Mucosa of rectum (tissue), 2 donors: Measurements from ENCODE around the gene OTOGL.
"Not testable (repeated sequence)": the region's sequence is repeated elsewhere in the genome, so short reads cannot be mapped to it uniquely, and the experiment has no call there.

Experiments used
- H3K27ac ChIP-seq, 2 donors: one replicate each; pipeline ENCODE4 v1.7.0; 2013; ENCODE audit warnings: inconsistent platforms in 2 of 2, low read depth in 2 of 2, low read length in 2 of 2
- H3K27me3 ChIP-seq, 2 donors: one replicate each; pipeline ENCODE4 v1.7.0; 2013; ENCODE audit warnings: low read length in 2 of 2; ENCODE audit not compliant: control insufficient read depth in 2 of 2, insufficient read depth in 2 of 2
- H3K36me3 ChIP-seq, 2 donors: one replicate each; pipeline ENCODE4 v1.7.0; 2013; ENCODE audit warnings: low read length in 2 of 2; ENCODE audit not compliant: control insufficient read depth in 2 of 2, insufficient read depth in 2 of 2
- H3K4me1 ChIP-seq, 2 donors: one replicate each; pipeline ENCODE4 v1.7.0; 2013; ENCODE audit warnings: low read length in 2 of 2, mild to moderate bottlenecking in 1 of 2; ENCODE audit not compliant: control insufficient read depth in 2 of 2, insufficient read depth in 2 of 2
- H3K4me3 ChIP-seq, 2 donors: one replicate each; pipeline ENCODE4 v1.7.0; 2013; ENCODE audit warnings: low read length in 2 of 2
- H3K9ac ChIP-seq, 2 donors: one replicate each; pipeline ENCODE4 v1.7.0; 2013; ENCODE audit warnings: low read length in 2 of 2, low read depth in 1 of 2, mild to moderate bottlenecking in 1 of 2
- H3K9me3 ChIP-seq, 2 donors: one replicate each; pipeline ENCODE4 v1.7.0; 2013; ENCODE audit warnings: low read length in 2 of 2; ENCODE audit not compliant: control insufficient read depth in 2 of 2
- donor health status: healthy.
- donor health status: Normal muscosa, but diverticular disease.

Gene OTOGL

DNA sequence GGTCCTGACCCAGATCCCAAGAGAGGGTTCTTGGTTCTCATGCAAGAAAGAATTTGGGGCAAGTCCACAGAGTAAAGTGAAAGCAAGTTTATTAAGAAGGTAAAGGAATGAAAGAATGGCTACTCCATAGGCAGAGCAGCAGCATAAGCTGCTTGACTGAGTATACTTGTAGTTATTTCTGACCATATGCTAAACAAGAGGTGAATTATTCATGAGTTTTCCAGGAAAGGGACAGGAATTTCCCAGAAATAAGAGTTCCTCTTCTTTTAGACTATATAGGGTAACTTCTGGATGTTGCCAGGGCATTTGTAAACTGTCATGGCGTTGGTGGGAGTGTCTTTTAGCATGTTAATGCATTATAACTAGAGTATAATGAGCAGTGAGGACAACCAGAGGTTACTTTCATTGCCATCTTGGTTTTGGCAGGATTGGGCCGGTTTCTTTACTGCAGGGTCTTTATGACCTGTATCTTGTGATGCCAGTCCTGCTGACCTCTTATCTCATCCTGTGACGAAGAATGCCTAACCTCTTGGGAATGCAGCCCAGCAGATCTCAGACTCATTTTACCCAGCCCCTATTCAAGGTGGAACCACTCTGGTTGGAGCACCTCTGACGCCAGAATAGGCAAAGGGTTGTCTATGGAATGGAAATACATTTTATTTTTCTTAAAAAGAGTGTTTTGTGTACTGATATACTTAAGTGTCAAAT lies 113.8 kb downstream of the OTOGL start:
- no peaks in the 10 kb centered on the region for H3K27me3 ChIP-seq
- H3K27ac ChIP-seq: no peak overlapping the region
- no peak overlapping the region for H3K9ac ChIP-seq
- no peaks in the 10 kb centered on the region for H3K9me3 ChIP-seq
- H3K4me3 ChIP-seq: no peak overlapping the region
- H3K36me3 ChIP-seq: no peaks in the 10 kb centered on the region
- H3K4me1 ChIP-seq: no peaks in the 10 kb centered on the region

DNA sequence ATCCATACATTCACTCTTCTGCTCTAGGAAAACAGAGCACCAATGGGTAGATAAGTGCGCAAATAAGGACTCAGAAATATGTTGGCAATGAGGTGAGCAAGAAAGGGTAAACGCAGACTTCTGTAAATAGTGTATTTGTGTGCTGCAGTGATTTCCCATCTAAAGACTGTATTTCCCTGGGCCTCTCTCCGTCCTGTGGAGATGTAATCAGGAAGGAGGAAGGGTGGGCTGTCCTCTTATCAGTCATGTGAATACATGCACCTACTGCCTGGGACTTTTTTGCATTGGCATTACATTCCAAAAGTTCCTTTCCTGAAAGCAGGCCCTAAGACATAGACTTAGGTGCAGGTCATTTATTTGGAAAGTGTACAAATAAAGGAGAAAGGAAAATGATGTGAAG lies 114.5 kb downstream of the OTOGL start:
- Histone ChIP-seq H3K36me3 (no peaks in the 10 kb centered on the region), H3K27ac (no peak overlapping the region), H3K9ac (no peak overlapping the region), H3K4me1 (no peaks in the 10 kb centered on the region), H3K9me3 (no peaks in the 10 kb centered on the region), H3K4me3 (no peak overlapping the region), H3K27me3 (no peaks in the 10 kb centered on the region)

DNA sequence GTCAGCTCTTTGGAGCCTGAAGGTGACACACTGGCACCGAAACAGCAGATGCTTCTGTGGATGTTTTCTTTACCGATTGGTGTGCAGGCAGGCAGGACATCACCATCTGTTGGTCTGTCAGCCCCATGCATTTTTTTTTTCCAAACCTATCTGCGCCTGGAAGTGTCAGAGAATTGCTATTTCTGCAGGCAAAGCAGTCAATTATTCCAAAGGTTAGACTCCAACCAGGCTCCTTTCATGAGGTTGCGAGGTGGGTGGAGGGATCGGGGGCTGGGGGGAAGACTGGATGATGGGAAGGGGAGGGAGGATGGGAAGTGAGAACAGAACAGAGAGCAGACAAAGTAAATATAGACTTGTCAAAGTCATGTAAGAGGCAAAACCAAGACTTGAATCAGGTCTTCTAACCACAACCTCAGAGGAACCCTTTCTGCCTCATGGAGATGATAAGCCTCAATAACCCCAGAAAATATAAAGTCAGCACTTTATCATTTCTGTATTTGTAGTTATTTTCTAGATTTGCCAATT lies 117.7 kb downstream of the OTOGL start:
- H3K27ac ChIP-seq: no peak overlapping the region
- H3K4me1 ChIP-seq: no peaks in the 10 kb centered on the region
- H3K9me3 ChIP-seq: no peaks in the 10 kb centered on the region
- no peaks in the 10 kb centered on the region for H3K27me3 ChIP-seq
- no peak overlapping the region for H3K4me3 ChIP-seq
- no peaks in the 10 kb centered on the region for H3K36me3 ChIP-seq
- no peak overlapping the region for H3K9ac ChIP-seq

DNA sequence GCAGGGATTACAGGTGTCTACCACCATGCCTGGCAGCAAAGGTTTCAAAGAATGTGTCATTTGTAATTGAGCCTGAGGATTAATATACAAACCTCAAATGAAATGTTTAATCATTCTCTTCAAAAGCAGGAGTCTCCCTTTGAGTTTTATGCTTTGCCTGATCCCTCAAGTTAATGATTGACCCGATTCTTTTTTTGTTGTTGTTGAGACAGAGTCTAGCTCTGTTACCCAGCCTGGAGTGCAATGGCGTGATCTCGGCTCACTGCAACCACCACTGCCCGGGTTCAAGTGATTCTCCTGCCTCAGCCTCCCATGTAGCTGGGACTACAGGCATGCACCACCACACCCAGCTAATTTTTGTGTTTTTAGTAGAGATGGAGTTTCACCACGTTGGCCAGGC lies 119.6 kb downstream of the OTOGL start:
- not testable (repeated sequence) for H3K4me1 ChIP-seq, H3K4me3 ChIP-seq, H3K36me3 ChIP-seq, H3K27me3 ChIP-seq, H3K27ac ChIP-seq, H3K9ac ChIP-seq, H3K9me3 ChIP-seq

DNA sequence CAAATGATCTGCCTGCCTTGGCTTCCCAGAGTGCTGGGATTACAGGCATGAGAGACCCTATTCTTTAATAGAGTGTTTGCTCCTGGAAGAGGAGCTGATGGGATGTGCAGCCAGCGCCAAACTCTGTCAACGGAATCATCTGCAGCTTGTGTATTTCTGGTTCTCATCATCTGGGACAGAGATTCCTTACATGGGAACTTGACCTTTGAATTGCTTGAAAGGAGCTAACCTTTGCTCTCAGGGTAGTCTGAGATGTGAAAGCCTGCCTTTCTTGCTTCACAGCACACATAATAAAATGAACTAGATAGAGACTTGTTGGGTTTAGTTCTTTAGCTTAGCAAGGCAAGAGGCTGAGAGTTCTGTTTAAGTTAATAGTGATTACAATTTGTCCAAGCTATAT lies 120.0 kb downstream of the OTOGL start:
- Histone ChIP-seq H3K9ac (no peak overlapping the region), H3K27me3 (no peaks in the 10 kb centered on the region), H3K36me3 (no peaks in the 10 kb centered on the region), H3K27ac (no peak overlapping the region), H3K9me3 (no peaks in the 10 kb centered on the region), H3K4me3 (no peak overlapping the region), H3K4me1 (no peaks in the 10 kb centered on the region)

DNA sequence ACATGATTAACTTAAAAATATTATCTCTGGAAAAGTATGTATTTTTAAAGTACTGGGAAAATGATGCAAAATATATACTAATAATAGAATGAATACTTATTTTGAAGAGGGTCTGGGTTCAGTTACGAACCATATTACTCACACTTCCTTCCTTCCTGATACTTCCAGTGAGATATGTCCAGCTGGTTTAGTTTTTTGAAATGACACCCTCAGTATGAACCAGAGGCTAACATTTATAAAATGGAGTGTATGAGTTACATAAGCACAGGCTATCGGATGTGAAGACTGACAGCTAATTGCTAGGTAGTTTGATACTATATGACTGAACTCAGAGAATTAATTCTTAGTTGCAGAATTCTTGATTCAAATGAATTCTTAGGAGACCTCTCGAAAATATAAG lies 122.9 kb downstream of the OTOGL start:
- H3K9ac ChIP-seq: no peak overlapping the region
- H3K27ac ChIP-seq: no peak overlapping the region
- H3K36me3 ChIP-seq: no peaks in the 10 kb centered on the region
- no peaks in the 10 kb centered on the region for H3K27me3 ChIP-seq
- H3K4me3 ChIP-seq: no peak overlapping the region
- H3K4me1 ChIP-seq: no peaks in the 10 kb centered on the region
- H3K9me3 ChIP-seq: no peaks in the 10 kb centered on the region

DNA sequence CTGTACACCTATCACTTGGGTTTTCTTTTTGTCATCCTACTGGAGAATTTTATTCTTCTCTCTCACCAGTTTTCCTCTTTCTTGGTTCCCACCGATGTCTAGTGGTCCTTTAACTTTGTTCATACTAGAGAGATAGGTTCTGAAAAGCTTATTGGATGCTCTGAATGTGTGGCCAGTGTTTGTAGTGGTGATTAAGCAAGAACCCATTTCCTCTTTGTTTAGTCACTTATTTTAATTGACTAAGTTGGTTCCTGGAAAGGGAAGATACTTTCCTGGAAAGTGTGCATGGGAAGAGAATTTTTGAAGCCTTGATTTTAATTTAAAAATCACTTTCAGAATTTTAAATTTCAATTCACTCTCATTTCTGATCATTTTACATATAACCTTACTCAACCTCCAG lies 127.2 kb downstream of the OTOGL start:
- Histone ChIP-seq H3K9ac (no peak overlapping the region), H3K9me3 (no peaks in the 10 kb centered on the region), H3K27me3 (no peaks in the 10 kb centered on the region), H3K27ac (no peak overlapping the region), H3K4me1 (no peaks in the 10 kb centered on the region), H3K4me3 (no peak overlapping the region), H3K36me3 (no peaks in the 10 kb centered on the region)

DNA sequence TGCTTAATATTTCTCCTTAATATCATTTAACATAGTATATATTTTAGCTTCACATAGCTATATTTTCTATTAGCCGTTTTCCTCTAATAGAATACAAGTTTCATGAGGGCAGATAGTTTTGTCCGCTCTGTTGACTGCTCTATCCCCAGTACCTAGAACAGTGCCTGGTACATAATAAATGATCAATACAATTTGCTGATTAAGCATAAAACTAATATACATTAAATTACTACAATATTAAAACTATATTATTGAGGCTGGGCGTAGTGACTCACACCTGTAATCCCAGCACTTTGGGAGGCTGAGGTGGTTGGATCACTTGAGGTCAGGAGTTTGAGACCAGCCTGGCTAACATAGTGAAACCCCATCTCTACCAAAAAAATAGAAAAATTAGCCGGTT lies 128.6 kb downstream of the OTOGL start:
- H3K36me3 ChIP-seq, H3K4me3 ChIP-seq, H3K9me3 ChIP-seq, H3K9ac ChIP-seq, H3K27me3 ChIP-seq, H3K27ac ChIP-seq, H3K4me1 ChIP-seq: not testable (repeated sequence)

DNA sequence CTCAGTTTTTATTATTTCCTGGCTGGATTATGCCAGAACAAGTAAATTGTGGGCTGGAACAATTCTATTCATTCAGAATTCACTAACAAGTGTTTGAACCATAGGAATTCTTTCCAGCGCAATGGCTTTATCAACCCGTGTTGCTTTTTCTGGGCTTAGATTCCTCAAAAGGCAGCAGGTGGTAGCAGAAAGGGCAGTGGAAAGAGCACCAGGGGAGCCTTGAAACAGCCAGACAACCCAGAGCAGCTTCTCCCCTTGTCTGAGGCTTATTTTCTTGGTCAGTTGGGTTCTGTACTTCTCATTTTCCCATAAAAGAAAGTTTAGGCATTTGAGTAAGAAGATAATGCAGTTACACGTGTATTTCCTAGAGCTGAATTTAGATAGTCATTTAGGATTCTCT lies 130.7 kb downstream of the OTOGL start:
- H3K27ac ChIP-seq: no peak overlapping the region
- no peak overlapping the region for H3K9ac ChIP-seq
- no peaks in the 10 kb centered on the region for H3K4me1 ChIP-seq
- no peaks in the 10 kb centered on the region for H3K36me3 ChIP-seq
- no peaks in the 10 kb centered on the region for H3K9me3 ChIP-seq
- H3K27me3 ChIP-seq: no peaks in the 10 kb centered on the region
- H3K4me3 ChIP-seq: no peak overlapping the region

DNA sequence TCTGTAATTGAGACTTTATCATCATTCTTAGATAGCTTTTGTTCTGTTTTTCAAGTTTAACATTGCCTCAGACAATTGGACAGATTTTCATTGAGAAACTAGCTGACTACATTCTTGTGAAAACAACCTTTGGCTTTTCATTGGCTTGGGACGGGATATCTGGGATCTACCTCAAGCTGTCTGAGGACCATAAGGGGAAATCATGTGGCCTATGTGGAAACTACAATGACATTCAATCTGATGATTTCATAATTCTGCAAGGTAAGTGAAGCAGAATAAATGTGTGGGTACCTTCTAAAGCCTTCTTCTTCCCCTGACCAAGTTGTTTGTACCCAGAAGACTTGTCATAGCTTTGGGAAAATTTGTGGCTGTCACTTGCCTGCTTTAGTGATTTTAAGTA lies 133.5 kb downstream of the OTOGL start:
- Histone ChIP-seq H3K4me1 (no peaks in the 10 kb centered on the region), H3K9ac (no peak overlapping the region), H3K4me3 (no peak overlapping the region), H3K27ac (no peak overlapping the region), H3K9me3 (no peaks in the 10 kb centered on the region), H3K27me3 (no peaks in the 10 kb centered on the region), H3K36me3 (no peaks in the 10 kb centered on the region)

DNA sequence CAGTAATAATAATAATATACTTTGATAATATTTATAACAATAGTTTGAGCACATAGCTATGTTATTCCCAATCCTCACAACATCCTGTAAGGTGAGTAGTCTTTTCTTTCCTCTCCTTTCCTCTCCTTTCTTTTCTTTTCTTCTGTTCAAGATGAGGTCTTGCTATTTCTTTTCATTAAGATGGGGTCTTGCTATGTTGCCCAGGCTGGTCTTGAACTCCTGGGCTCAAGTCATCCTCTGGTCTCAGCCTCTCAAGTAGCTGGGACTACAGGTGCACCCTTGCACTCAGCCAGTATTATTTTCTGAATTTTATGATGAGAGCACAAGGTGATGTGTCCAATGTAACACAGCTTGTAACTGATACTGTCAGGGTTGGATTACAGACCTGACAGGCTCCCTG lies 134.6 kb downstream of the OTOGL start:
- Histone ChIP-seq H3K4me1 (no peaks in the 10 kb centered on the region), H3K9ac (no peak overlapping the region), H3K27me3 (no peaks in the 10 kb centered on the region), H3K9me3 (no peaks in the 10 kb centered on the region), H3K4me3 (no peak overlapping the region), H3K27ac (no peak overlapping the region), H3K36me3 (no peaks in the 10 kb centered on the region)
